ENCODE measurements around the gene MLLT6.

DNA sequence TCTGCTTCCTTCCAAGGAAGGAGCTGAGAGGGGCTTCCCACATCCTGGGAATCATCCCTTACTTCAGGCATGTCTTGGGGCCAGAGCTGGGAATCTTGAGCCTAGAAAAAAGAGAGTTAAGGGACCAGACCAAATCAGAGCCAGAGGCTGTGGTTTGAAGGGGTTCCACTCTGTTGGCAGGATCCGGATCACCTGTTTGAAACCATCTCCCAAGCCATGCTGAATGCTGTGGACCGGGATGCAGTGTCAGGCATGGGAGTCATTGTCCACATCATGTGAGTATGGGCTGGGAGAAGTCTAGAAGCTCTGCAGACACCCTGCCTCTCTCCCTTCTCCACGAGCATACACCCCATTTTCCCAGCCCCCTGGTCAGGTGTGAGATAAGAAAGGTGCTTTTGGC lies 57.2 kb downstream of the MLLT6 start:
- TF ChIP-seq, protein P1, sequence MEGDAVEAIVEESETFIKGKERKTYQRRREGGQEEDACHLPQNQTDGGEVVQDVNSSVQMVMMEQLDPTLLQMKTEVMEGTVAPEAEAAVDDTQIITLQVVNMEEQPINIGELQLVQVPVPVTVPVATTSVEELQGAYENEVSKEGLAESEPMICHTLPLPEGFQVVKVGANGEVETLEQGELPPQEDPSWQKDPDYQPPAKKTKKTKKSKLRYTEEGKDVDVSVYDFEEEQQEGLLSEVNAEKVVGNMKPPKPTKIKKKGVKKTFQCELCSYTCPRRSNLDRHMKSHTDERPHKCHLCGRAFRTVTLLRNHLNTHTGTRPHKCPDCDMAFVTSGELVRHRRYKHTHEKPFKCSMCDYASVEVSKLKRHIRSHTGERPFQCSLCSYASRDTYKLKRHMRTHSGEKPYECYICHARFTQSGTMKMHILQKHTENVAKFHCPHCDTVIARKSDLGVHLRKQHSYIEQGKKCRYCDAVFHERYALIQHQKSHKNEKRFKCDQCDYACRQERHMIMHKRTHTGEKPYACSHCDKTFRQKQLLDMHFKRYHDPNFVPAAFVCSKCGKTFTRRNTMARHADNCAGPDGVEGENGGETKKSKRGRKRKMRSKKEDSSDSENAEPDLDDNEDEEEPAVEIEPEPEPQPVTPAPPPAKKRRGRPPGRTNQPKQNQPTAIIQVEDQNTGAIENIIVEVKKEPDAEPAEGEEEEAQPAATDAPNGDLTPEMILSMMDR (IDR thresholded peaks at IDR 0.05; ENCODE audit: low read length) = no peak
- TF ChIP-seq EZH2phosphoT487 (IDR thresholded peaks at IDR 0.05; ENCODE audit: low read length) = no peak
